ENCODE results near the gene SHROOM3. TPM values are rescaled to one million over a fixed set of nuclear protein-coding genes. Genes with fewer than 3 reads are reported as not detected.

Gene SHROOM3
- total RNA-seq, 2 donors from 2014 or later = 142 to 160 TPM

GRCh38 chr4:76641758-76642157 is 206.7 kb downstream of the SHROOM3 start:
- no peak for TF ChIP-seq CTCF (IDR thresholded peaks at IDR 0.05)
- Histone ChIP-seq H3K4me1 (no peaks in the 10 kb centered on the region), H3K36me3 (no peaks in the 10 kb centered on the region), H3K9me3 (no peaks in the 10 kb centered on the region), H3K4me3 (no peak overlapping the region), H3K27ac (no peak overlapping the region), H3K9ac (ENCODE audit: low read depth in 2 of 2, low read length in 2 of 2) (no peak overlapping the region), H3K27me3 (no peaks in the 10 kb centered on the region)
- intact Hi-C loops (cut with DNase I) = no loop called here
- DNase-seq = no peak

DNA sequence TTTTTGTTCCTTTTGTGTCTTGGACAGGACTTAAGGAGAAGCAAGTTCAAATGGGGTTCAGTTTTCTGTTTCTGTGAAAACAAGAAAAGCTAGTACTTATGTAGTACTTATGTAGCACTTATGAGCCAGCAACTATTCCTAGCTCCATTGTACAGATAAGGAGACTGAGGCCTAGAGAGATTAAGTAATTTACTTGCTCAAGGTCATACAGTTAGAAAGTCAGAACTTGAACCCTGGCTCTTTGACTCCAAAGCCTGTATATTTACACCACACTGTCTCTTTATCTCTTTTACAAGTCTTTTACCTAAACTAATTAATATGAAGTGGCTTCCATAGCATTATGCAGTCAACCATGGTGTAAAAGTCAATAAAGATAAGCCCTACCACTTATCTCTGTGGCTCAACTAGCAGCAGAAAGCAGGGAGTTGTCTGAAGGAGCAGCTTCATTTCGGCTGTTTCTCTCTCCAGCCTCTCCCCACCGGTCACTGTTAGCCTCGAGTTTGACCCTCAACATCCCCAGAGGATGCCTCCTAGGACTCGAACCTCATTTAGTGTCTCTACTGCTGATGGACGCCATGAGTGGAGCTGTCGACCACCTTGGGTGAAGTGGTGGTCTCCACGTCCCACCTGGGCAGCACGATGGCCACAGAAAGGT is 209.9 kb downstream of the SHROOM3 start:
- no peaks in the 10 kb centered on the region for H3K4me1 ChIP-seq
- no peak for TF ChIP-seq CTCF (IDR thresholded peaks at IDR 0.05)
- H3K4me3 ChIP-seq = no peak overlapping the region
- intact Hi-C loops (cut with DNase I) = no loop called here
- H3K9ac ChIP-seq (ENCODE audit: low read depth in 2 of 2, low read length in 2 of 2) = no peak overlapping the region
- no peak for DNase-seq
- no peak overlapping the region for H3K27ac ChIP-seq
- no peaks in the 10 kb centered on the region for H3K9me3 ChIP-seq
- no peaks in the 10 kb centered on the region for H3K27me3 ChIP-seq
- H3K36me3 ChIP-seq = no peaks in the 10 kb centered on the region

DNA sequence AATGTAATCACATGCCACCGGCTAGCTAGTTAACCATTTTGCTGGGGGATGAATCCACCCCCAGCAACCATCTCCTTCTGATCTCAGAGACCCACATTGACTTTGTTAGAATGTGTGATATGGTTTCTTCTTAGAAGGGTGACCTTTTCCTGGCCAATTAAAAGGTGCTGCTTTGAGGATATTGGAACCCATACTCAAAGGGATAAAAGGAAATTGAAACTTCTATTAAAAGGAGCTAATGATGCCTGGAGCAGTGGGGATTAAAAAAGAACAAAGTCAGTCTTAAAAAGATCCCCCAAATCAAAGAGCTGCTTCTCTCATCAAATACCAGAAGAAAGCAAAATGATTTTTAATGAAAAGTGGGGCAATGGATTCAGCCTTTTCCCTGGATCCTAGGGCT is 214.1 kb downstream of the SHROOM3 start:
- Histone ChIP-seq H3K27ac (no peak overlapping the region), H3K9me3 (no peaks in the 10 kb centered on the region), H3K4me3 (no peak overlapping the region), H3K36me3 (no peaks in the 10 kb centered on the region), H3K4me1 (no peaks in the 10 kb centered on the region), H3K27me3 (no peaks in the 10 kb centered on the region), H3K9ac (ENCODE audit: low read depth in 2 of 2, low read length in 2 of 2) (no peak overlapping the region)
- TF ChIP-seq CTCF (IDR thresholded peaks at IDR 0.05) = no peak
- no peak for DNase-seq
- intact Hi-C loops (cut with DNase I) = no loop called here

DNA sequence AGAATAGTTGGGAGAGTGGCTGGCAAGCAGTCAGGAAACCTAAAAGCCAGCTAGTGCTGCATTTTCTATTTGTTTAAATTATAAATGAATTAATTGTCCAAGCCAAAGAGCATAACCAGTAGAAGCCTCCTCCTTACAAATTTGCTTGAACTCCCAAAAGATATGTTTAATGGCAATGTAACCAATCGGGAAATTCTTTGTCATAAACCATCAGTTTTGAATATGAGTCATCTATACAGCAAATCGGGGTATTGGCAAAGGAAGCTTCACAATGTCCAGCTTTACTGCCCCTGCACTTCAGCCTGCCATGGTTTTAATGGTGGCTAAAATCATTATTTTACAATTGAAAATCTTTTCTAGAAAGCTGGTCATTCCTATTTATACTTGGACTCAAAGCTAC is 216.6 kb downstream of the SHROOM3 start:
- intact Hi-C loops (cut with DNase I) = no loop called here
- Histone ChIP-seq H3K9me3 (no peaks in the 10 kb centered on the region), H3K27ac (no peak overlapping the region), H3K36me3 (no peaks in the 10 kb centered on the region), H3K4me1 (no peaks in the 10 kb centered on the region), H3K4me3 (no peak overlapping the region), H3K9ac (ENCODE audit: low read depth in 2 of 2, low read length in 2 of 2) (no peak overlapping the region), H3K27me3 (no peaks in the 10 kb centered on the region)
- TF ChIP-seq CTCF (IDR thresholded peaks at IDR 0.05) = no peak
- no peak for DNase-seq

GRCh38 chr4:76652389-76652788 is 217.4 kb downstream of the SHROOM3 start:
- Histone ChIP-seq H3K27me3 (no peaks in the 10 kb centered on the region), H3K27ac (no peak overlapping the region), H3K4me3 (no peak overlapping the region), H3K9me3 (no peaks in the 10 kb centered on the region), H3K4me1 (no peaks in the 10 kb centered on the region), H3K36me3 (no peaks in the 10 kb centered on the region), H3K9ac (ENCODE audit: low read depth in 2 of 2, low read length in 2 of 2) (no peak overlapping the region)
- intact Hi-C loops (cut with DNase I) = no loop called here
- no peak for DNase-seq
- TF ChIP-seq CTCF (IDR thresholded peaks at IDR 0.05) = no peak

Data from colonic mucosa (tissue), 4 donors.